ENCODE data around the gene PILRA.

DNA sequence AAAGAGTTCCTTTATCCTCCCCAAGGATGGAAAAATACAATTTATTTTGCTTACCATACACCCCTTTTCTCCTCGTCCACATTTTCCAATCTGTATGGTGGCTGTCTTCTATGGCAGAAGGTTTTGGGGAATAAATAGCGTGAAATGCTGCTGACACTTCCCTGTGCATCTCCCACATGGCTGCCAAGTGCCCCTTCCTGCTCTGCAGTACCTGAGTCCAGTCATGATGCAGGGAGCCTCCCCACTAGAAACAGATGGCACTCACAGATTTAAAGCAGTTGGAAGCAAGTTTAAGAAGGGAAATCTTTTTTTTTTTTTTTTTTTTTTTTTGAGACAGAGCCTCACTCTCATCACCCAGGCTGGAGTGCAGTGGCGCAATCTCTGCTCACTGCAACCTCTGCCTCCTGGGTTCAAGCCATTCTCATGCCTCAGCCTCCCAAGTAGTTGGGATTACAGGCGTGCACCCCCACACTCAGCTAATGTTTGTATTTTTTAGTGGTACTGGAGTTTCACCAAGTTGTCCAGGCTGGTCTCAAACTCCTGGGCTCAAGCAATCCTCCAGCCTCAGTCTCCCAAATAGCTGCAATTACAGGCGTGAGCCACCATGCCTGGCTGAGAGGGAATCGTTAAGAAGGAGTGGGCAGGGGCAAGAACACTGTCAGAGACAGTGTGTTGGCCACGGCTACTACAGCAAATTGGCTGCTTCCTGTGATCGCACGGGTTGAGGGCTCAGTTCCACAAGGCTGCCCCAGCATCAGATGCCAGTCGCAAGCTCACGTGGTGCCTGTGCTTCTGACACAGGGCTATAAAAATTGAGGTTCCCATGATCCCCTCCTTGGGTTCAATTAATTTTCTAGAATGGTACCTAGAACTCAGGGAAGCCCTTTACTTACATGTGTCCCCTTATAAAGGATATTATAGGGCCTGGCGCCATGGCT is 5.3 kb upstream of the PILRA start:
- TF ChIP-seq CTCF (IDR thresholded peaks at IDR 0.05) (no peak), EZH2 (IDR thresholded peaks at IDR 0.05; ENCODE audit: borderline replicate concordance, insufficient read depth, low read depth, low read length, poor library complexity, severe bottlenecking) (no peak)

Data from B cell (primary cell).